Medulla oblongata (tissue), 1 donor: ENCODE data around the gene NR1H2.
"Not testable (repeated sequence)": the region's sequence is repeated elsewhere in the genome, so short reads cannot be mapped to it uniquely, and the experiment has no call there.

ENCODE experiments used
- DNase-seq: peaks from one replicate; pipeline ENCODE4 v3.0.0-alpha.2; 2015; ENCODE audit errors: extremely low spot score

The NR1H2 gene

GRCh38 chr19:50376166-50377050 lies at the start of gene NR1H2:
TSS of gene NR1H2 (plus strand) at chr19:50376457. CDS start at chr19:50377606, 1,149 bp downstream.
- peak; percentile 99 for DNase-seq

GRCh38 chr19:50327013-50327412 lies 49.2 kb upstream of the NR1H2 start:
- no peak for DNase-seq

- DNase-seq = no peak
Measured at GRCh38 chr19:50327461-50328223, 48.6 kb upstream of the NR1H2 start.

GRCh38 chr19:50328224-50328872 lies 47.9 kb upstream of the NR1H2 start:
- no peak for DNase-seq

- DNase-seq = no peak
Measured at GRCh38 chr19:50328873-50329145, 47.4 kb upstream of the NR1H2 start.

- DNase-seq = peak; percentile 99
Measured at GRCh38 chr19:50329146-50329925, 46.9 kb upstream of the NR1H2 start, which contains the start of gene KCNC3. TSS of gene KCNC3 (minus strand) at chr19:50329377. CDS start at chr19:50329082, 295 bp downstream.

GRCh38 chr19:50329926-50330294 lies 46.3 kb upstream of the NR1H2 start:
- not testable (repeated sequence) for DNase-seq

- peak; percentile 94 for DNase-seq
Measured at GRCh38 chr19:50330365-50331078, 45.7 kb upstream of the NR1H2 start.

GRCh38 chr19:50331221-50331993 lies 44.9 kb upstream of the NR1H2 start:
- no peak for DNase-seq

GRCh38 chr19:50331994-50332243 lies 44.3 kb upstream of the NR1H2 start:
- DNase-seq = no peak

GRCh38 chr19:50332244-50333038 lies 43.8 kb upstream of the NR1H2 start:
- peak; percentile 65 for DNase-seq

GRCh38 chr19:50333235-50333736 lies 43.0 kb upstream of the NR1H2 start:
- DNase-seq = peak; percentile 96

GRCh38 chr19:50333737-50334617 lies 42.3 kb upstream of the NR1H2 start:
- DNase-seq = no peak

- no peak for DNase-seq
Measured at GRCh38 chr19:50334741-50335421, 41.4 kb upstream of the NR1H2 start.

- not testable (repeated sequence) for DNase-seq
Measured at GRCh38 chr19:50337031-50337430, 39.2 kb upstream of the NR1H2 start.

GRCh38 chr19:50340331-50340730 lies 35.9 kb upstream of the NR1H2 start:
- DNase-seq = no peak

GRCh38 chr19:50341091-50341564 lies 35.1 kb upstream of the NR1H2 start:
- DNase-seq = peak; percentile 57
